T1000 (cell line): ENCODE results near the gene MED13.
A peak's percentile ranks its signal among the peaks of the same experiment; 100 is the strongest.

Experiments used
- DNase-seq: peaks from one replicate; lab custom pipeline; 2025; ENCODE audit warnings: mixed read lengths; lab: John Stamatoyannopoulos, UW

MED13 gene, protein sequence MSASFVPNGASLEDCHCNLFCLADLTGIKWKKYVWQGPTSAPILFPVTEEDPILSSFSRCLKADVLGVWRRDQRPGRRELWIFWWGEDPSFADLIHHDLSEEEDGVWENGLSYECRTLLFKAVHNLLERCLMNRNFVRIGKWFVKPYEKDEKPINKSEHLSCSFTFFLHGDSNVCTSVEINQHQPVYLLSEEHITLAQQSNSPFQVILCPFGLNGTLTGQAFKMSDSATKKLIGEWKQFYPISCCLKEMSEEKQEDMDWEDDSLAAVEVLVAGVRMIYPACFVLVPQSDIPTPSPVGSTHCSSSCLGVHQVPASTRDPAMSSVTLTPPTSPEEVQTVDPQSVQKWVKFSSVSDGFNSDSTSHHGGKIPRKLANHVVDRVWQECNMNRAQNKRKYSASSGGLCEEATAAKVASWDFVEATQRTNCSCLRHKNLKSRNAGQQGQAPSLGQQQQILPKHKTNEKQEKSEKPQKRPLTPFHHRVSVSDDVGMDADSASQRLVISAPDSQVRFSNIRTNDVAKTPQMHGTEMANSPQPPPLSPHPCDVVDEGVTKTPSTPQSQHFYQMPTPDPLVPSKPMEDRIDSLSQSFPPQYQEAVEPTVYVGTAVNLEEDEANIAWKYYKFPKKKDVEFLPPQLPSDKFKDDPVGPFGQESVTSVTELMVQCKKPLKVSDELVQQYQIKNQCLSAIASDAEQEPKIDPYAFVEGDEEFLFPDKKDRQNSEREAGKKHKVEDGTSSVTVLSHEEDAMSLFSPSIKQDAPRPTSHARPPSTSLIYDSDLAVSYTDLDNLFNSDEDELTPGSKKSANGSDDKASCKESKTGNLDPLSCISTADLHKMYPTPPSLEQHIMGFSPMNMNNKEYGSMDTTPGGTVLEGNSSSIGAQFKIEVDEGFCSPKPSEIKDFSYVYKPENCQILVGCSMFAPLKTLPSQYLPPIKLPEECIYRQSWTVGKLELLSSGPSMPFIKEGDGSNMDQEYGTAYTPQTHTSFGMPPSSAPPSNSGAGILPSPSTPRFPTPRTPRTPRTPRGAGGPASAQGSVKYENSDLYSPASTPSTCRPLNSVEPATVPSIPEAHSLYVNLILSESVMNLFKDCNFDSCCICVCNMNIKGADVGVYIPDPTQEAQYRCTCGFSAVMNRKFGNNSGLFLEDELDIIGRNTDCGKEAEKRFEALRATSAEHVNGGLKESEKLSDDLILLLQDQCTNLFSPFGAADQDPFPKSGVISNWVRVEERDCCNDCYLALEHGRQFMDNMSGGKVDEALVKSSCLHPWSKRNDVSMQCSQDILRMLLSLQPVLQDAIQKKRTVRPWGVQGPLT (N-terminal part only)

DNA sequence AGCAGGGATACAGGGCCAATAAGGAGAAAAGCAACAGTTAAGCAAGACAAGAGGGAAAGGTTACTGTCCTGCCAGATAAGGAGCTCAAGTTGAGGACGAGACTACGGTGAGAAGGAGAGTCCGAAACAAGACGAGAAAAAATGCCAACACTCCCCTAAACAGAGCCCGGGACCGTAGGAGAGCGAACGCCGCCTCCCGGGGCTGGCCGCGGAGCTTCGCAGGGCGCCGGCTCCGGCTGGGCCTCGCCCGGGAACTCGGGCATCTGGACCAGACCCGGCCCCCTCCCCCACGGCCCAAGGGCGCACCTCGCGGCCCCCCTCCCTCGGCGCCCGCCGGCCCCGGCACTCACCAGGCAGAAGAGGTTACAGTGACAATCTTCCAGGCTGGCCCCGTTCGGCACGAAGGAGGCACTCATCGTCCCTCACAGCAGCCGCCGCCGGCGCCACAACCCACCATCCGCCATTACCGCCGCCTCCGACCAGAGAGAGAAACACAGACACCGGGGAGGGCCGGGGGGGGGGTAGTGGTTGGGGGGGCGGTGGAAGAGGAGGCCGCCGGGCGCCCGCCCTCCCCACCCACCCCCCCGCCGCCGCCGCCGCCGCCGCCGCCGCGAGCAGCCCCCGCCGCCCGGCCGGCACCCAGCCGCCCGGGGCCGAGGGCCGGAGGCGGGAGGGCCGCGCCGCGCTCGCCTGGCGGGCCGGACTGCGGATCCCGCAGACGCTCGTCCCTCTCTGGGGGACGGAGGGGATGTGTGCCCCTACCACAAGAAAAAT is at the start of gene MED13:
MED13 (minus strand) TSS at position 488 of the 773 bp plus-strand sequence; CDS start at position 415, 73 bp downstream.
- DNase-seq: peak; percentile 80

DNA sequence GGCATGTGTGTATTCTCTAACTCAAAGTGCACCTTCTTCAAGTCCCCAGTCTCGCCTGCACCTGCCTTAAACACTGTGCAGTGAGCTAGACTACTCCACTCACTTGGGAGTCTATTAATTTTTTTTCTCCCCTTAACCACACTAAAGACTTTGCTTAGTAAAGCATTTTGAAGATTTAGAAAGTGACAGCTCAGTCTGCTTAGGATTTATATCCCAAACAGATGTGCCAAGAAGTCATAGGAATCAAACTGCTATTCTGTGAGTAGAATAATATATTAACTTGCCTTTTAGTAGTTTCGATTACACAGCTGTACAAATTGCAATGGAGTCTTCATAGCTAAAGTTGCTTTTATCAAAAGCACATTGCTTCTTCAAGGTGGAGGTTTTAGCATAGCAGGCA is 47.2 kb upstream of the MED13 start:
- DNase-seq: no peak

DNA sequence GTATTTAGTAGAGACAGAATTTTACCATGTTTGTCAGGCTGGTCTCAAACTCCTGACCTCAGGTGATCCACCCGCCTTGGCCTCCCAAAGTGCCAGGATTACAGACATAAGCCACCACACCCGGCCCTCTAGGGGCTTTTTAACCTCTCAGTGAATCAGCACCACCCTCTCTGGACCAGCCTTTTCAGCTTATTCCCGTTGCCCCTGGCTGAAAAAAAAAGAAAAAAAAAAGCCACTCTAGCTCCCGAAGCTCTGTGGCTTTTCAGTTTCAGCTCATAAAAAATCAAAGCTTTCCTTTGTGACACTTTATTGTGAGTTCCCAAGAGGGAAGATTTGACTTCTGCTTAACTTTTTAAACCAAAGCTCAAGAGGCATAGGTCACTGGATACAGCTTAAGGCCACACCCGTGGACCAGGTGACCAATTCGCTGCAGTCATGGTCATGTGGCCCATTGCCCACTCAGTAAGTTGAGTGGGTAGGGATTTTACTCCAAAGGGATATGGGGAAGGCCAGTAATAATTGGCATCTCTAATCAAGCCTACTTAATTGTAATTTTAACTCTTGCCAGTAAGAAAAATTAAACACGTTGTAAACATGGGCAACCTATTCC is 46.6 kb upstream of the MED13 start:
- no peak for DNase-seq

DNA sequence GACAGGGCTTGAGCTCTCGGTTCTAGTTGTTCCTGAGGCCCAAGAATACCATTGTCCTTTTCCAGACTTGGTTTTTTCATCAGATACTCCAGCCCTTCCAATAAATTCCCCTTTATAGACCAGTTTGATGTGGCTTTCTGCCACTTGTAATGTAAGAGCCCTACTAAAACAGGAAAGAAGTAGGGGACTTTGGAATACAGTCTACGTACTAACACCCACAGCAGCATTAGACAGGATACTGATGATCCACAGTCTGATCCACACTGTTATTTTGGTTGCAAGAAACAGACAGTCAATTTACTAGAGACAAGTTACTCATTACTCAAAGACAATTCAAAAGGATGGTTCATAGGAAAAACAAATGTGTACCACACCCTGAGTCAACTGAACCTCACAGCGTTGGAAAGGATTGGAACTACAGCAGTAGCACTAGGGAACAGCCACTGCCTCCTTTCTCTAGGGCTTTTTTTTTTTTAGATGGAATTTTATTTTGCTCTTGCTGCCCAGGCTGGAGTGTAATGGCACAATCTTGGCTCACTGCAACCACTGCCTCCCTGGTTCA is 45.9 kb upstream of the MED13 start:
- DNase-seq: no peak

DNA sequence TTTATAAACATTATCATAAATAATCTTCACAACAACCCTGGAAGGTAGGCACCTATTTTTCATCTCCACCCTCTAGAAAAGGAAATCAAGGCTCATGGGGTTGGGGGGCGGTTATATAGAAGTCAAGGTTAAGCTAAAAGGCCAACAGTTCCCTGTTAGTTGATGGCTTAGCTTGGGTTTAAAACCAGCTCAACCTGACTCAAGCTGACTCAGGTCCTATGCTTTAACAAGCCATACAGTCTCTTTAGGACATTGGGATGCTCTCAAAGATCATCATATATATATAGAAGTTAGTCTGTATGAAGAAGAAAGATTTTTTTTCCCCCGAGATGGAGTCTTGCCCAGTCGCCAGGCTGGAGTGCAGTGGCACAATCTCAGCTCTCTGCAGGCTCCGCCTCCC is 44.8 kb upstream of the MED13 start:
- DNase-seq: no peak

DNA sequence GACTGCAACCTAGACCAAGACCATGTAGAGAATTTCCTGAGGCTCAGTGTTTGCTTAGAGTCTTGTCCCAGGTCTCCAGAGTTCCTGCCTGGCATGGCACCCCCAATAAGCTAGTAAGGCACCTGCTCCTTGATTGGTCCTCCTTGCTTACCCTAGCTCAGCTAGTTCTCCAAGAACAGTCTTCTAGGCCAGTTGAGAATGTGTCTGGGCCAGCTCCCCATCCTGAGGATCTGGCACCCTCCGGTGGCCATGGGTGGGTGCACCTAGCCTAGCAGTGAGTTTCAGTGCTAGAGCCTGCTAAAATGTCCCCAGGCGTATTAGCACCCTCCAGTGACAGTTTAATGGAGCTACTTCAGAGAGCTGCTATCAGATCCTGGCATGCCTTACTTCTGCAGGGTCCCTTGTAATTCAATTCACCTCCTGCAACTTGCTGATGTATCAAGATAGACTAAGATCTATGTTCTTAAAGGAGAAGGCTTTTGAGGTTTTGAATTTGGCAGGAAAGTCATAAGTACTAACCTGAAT is 44.4 kb upstream of the MED13 start:
- peak; percentile 61 for DNase-seq

DNA sequence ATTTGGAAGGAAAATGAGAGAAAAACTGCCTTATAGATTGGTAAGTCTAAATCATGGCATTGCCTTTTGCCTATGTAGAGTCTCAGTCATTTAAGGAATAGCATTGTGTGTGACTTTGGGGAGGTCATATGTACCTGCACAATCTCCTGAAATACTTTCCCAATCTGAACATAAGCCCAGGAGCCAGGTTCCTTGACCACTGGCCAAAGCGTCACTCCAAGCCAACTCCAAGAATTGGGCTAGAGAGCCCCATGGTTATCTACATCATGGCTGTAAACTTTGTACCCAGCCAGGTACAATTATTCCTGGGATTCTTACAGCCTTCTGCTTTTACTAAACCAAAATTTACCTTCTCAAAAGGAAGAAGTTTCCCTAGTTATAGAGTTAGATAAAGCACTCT is 40.8 kb upstream of the MED13 start:
- no peak for DNase-seq

DNA sequence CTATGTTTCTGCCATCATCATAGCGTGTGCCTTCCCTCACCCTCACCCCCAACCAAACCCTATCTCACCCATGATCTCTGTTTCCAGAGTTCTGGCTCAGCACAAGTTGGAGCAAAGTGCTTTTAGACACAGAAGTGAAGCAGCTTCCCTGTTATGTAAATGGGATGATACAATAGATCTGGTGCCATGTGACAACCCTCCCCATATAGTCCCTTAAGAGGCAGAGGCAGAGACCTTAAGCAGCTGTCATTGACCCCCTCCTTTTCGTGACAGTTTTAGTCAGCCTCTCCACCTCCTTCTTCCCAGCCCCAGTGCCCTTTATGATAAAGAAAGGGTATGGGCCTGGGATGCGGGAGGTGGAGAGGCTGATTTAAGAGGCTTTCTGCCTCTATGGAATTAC is 40.3 kb upstream of the MED13 start:
- DNase-seq: no peak

DNA sequence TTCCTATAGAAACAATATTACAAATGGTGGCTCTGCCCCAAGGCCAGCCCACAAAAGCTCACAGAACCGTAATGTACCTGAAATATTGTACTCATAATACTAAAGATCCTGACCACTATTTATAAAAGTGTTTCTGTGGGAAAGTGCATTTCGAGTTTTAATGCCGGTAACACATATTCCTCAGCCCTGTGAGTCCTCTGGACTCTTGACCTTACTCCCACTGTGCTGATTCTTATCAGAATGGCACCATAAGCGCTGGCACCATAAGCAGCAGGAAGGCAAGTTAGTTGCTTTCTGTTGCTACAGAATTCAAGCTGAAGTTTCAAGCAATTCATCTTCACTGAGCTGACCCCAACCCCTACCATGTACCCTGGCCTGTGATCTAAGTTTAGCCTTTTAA is 36.4 kb upstream of the MED13 start:
- DNase-seq: no peak

DNA sequence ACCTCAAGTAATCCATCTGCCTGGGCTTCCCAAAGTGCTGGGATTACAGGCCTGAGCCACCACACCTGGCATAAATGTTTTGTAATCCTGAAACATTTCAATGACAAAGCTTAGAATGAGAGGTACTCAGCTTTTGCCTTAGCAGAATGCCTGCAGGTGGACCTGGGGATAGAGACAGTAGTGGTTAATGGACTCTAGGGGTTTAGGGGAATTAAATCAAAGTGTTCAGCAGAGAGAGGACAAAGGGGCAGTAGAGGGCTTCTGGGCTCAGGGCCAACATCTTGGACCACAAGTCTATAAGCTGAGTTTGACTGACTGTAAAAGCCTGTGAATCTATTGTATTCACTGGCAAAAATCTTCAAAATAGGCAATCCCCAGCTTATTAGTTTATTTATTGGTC is 36.0 kb upstream of the MED13 start:
- DNase-seq: no peak

DNA sequence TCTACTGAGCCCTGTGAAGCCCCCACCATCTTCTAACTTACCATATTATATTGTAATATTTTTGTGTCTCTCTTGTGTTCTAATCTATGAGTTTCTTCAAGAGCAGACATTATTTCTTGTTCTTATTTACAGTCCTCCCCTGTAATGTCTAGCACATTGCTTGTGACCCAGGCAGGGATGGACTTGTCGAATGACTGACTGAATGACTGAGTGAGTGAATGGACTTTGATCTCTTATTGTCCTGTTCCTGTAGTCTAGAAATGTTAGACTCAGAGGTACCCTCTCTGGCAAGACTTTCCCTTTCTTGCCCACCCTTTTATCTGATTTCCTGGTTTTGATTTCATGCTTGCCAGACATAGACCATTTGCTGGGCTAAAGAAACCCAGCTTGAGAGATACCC is 35.0 kb upstream of the MED13 start:
- DNase-seq: no peak

DNA sequence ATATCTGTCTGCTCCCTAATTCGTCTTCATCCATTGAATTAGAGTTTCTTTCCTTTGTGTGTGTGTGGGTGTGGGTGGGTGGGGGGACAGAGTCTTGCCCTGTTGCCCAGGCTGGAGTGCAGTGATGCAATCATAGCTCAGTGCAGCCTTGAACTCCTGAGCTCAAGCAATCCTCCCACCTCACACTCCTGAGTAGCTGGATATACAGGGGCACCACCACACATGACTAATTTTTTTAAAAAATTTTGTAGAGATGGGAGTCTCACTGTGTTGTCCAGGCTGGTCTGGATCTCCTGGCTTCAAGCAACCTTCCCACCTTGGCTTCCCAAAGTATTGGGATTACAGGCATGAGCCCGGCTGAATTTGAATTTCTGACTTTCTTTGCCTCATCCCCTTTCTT is 34.5 kb upstream of the MED13 start:
- no peak for DNase-seq

DNA sequence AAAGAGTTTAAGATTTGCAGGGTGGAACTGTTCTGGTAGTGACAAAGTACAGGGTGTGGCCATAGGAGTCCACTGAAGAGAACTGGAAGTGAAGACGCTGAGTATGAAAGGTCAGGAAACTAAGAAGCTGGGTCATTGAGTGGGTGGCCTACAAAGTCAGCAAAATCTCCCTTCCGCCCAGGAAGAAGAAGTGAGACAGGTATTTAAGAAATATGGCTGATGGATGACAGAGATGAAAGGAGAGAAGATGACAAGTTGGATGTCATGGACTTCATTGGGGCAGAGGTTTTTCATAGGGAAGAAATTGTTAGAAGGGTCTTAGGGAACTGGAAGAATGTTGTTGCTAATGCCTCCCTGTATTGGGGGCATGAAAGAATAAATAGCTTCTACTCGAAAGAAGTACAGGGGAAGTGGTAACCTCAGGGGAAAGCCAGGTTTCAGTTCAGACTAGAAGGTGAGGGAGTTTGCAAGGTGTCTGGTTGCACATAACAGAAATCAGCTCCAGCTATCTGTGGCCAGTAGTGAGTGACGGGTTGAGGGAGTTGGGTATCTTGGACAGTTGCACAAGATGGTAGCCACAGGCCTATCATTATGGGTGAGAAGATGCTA is 33.6 kb upstream of the MED13 start:
- DNase-seq: no peak

DNA sequence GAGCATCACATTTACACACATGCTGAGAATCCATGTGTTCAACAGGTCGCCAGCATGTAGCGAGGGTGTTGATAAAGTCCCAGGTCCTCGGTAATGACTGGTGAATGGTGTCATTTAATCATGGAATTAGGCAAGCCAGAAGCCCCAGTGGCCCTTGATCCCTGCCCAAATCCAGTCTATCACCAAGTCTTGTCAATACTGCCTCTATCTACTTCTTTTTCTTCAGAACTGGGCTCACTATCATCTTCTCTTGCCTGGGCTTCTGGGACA is 31.3 kb upstream of the MED13 start:
- no peak for DNase-seq

DNA sequence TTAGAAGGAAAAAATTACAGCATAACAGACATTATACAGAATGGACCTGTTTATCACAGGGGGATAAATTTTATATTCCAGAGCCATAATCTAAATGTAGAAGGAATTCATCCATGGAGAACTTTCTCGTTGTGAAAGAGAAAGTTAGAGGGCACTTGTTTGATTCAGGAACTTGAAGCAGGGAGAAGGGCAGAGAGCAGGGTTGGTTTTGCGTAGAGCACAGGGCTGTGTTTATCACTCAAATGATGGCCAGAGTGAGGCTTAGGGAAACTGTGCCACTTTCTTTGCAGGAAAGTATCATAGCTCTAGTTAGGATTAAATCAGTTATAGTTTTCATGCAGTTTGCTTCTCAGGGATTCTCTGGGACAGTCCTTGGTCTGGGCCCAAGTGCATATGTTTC is 29.1 kb upstream of the MED13 start:
- DNase-seq: no peak

DNA sequence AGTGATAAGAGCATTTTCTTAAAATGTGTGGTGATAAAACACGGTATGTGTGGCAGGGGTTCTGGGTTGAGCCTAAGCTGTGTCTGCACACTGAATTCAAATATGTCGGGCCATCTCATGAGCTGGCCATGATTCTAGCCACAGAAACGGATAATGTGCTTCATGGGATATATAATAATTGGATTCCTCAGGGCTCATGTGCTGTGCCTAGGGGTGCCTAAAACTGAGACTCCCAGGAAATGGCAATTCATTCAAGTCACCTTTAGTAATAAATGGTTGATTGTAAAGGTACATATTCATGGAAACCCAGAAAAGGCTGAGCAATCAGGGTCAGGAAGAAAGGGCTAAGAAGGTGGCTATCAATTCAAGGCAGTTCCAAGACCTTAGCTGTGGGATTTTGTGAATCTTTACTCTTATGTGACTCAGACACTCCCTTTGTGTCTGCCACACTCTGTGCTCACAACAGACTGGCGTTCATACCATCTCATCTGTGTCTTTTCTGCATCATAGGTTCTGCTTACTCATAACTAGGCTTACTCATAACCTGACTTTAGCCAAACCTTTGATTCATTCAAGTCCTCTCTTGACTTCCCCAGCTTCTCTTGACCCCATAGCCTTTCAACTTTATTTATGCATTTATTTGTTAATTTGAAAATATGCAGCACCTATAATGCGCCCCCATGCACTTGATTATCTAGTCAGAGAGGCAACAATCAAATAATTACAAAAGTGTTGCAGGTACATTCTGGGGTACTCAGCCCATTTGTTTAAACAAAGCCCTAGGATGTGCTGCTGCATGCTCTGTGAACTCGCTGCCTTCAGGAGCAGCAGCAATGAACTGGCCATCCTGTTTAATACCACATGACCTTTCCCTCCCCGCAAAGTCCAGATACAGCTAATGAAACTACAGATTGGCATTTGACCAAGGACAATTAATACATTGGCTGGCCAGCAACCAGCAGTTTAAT is 28.4 kb upstream of the MED13 start:
- DNase-seq: peak; percentile 60

DNA sequence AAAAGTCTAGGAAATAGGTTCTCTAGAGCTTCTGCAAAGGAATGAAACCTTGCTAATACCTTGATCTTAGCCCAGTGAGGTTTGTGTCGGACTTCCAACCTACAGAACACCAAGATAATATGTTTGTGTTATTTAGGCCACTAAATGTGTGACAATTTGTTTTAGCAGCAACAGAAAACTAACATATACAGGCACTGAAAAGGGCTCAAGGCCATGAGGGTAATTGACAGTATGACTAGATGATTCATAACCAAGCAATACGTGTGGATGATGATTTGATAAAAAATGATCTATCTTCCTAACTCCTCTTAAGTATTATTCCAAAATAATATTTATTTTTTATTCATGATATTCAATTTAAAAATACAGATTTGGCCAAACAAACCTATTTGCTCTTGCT is 27.7 kb upstream of the MED13 start:
- no peak for DNase-seq

DNA sequence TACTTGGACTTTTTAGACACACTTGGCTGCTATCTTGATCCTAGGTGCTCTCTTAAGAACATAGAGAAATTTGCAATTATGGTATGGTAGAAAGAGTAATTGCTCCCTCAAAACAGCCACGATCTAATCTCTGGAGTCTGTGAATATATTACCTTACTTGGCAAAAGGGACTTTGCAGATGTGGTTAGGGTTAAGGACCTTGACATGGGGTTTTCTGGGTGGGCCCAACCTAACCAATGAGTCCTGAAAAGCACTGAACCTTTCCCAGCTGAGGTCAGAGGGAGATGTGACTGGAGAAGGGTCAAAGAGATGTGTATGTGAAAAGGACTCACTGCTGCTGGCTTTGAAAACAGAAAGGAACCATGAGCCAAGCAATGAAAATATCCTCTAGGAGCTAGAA is 26.7 kb upstream of the MED13 start:
- no peak for DNase-seq

DNA sequence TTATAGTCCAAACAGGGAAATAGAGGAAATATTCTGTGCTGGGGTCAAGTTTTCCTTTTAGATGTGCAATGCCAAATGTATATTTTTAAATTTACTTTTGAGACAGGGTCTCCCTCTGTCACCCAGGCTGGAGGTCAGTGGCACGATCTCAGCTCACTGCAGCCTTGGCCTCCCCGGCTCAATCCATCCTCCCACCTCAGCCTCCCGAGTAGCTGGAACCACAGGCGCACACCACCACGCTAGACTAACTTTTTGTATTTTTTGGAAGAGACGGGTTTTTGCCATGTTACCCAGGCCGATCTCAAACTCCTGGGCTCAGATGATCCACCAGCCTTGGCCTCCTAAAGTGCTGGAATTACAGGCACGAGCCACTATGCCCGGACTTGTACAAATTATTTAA is 25.8 kb upstream of the MED13 start:
- no peak for DNase-seq
